SH-SY5Y (cell line): ENCODE results near the gene IQCE.

Experiments
- GATA2 ChIP-seq: IDR thresholded peaks from 2 replicates; pipeline ENCODE4 v1.6.1; 2011; ENCODE audit warnings: mild to moderate bottlenecking, low read depth, low read length
- GATA3 ChIP-seq: IDR thresholded peaks from 2 replicates; pipeline ENCODE4 v1.6.1; 2011; ENCODE audit warnings: low read depth, mild to moderate bottlenecking, low read length, moderate library complexity

DNA sequence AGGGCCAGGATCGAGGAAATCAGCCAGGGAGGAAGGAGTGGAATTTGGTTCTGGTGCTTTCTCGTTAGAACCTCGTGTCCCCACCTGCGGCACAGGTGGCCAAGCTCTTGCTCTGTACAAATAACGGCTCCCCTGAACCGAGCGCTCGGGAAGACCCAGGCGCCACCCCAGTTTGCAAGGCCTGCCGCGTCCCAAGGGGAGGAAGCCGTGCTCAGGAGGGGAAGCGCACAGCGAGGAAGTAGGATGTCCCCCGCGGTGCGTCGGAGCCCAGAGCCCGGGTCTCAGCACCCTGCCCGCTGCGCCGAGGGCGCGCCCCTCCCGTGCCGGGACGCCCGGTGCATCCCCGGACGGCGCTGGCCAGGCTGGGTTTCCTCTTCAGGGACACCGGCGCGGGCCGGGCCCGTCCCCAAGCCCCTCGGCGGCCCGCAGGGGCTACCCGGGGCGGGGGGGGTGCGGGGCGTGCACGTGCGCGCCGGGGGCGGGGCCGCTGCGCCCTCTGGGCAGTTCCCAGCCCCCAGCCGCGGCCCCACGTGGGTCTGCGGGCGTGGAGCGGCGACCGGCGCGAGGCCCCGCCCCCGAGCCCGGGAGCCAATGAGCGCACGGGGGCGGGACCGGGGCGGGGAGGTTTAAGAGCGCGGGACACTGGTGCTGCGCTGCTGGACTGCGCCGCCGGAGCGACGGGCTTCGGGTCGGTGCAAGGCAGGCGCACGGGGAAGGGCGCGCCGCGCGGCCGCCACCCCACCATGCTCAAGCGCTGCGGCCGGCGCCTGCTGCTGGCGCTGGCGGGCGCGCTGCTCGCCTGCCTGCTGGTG is 39.5 kb upstream of the IQCE start, which contains the start of gene LFNG:
- TF ChIP-seq GATA2 (no peak), GATA3 (no peak)
